Measurements from ENCODE around the gene CCT5. TPM values are rescaled to one million over a fixed set of nuclear protein-coding genes. Genes with fewer than 3 reads are reported as not detected.

The CCT5 gene
- total RNA-seq, 1 donor from 2014 or later = 66.1 TPM

GRCh38 chr5:10214041-10214440, 36.0 kb upstream of the CCT5 start:
- H3K4me3 ChIP-seq = no peak overlapping the region
- no peaks in the 10 kb centered on the region for H3K36me3 ChIP-seq
- no peaks in the 10 kb centered on the region for H3K4me1 ChIP-seq
- H3K27me3 ChIP-seq = no peaks in the 10 kb centered on the region
- DNase-seq (ENCODE audit: low spot score in 2 of 2) = no peak
- no peaks in the 10 kb centered on the region for H3K9me3 ChIP-seq
- intact Hi-C loops (cut with DNase I) = no loop called here
- no peak overlapping the region for H3K27ac ChIP-seq
- no peak for TF ChIP-seq CTCF (IDR thresholded peaks at IDR 0.05)

- DNase-seq (ENCODE audit: low spot score in 2 of 2) = no peak
- intact Hi-C loops (cut with DNase I) = no loop called here
Measured at GRCh38 chr5:10215366-10215765, 34.7 kb upstream of the CCT5 start.

GRCh38 chr5:10216107-10216506, 34.0 kb upstream of the CCT5 start:
- no peaks in the 10 kb centered on the region for H3K36me3 ChIP-seq
- H3K27ac ChIP-seq = no peak overlapping the region
- no peak for TF ChIP-seq CTCF (IDR thresholded peaks at IDR 0.05)
- H3K4me1 ChIP-seq = no peaks in the 10 kb centered on the region
- no peaks in the 10 kb centered on the region for H3K9me3 ChIP-seq
- no peak for DNase-seq (ENCODE audit: low spot score in 2 of 2)
- no peak overlapping the region for H3K4me3 ChIP-seq
- intact Hi-C loops (cut with DNase I) = no loop called here
- H3K27me3 ChIP-seq = no peaks in the 10 kb centered on the region

More at GRCh38 chr5:10215366-10215765, 34.7 kb upstream of the CCT5 start:
- Histone ChIP-seq H3K27ac (no peak overlapping the region), H3K36me3 (no peaks in the 10 kb centered on the region), H3K4me3 (no peak overlapping the region), H3K4me1 (no peaks in the 10 kb centered on the region), H3K27me3 (no peaks in the 10 kb centered on the region), H3K9me3 (no peaks in the 10 kb centered on the region)
- TF ChIP-seq CTCF (IDR thresholded peaks at IDR 0.05) = no peak

GRCh38 chr5:10218658-10219057, 31.4 kb upstream of the CCT5 start:
- TF ChIP-seq CTCF (IDR thresholded peaks at IDR 0.05) = no peak
- intact Hi-C loops (cut with DNase I) = no loop called here
- H3K27ac ChIP-seq = no peak overlapping the region

GRCh38 chr5:10219068-10219467, 31.0 kb upstream of the CCT5 start:
- Histone ChIP-seq H3K4me1 (no peaks in the 10 kb centered on the region), H3K9me3 (no peaks in the 10 kb centered on the region)
- intact Hi-C loops (cut with DNase I) = no loop called here

More at GRCh38 chr5:10218658-10219057, 31.4 kb upstream of the CCT5 start:
- Histone ChIP-seq H3K27me3 (no peaks in the 10 kb centered on the region), H3K4me1 (no peaks in the 10 kb centered on the region), H3K36me3 (no peaks in the 10 kb centered on the region), H3K4me3 (no peak overlapping the region), H3K9me3 (no peaks in the 10 kb centered on the region)
- no peak for DNase-seq (ENCODE audit: low spot score in 2 of 2)

More at GRCh38 chr5:10219068-10219467, 31.0 kb upstream of the CCT5 start:
- H3K27me3 ChIP-seq = no peaks in the 10 kb centered on the region
- H3K36me3 ChIP-seq = no peaks in the 10 kb centered on the region
- DNase-seq (ENCODE audit: low spot score in 2 of 2) = no peak
- no peak overlapping the region for H3K27ac ChIP-seq
- H3K4me3 ChIP-seq = no peak overlapping the region
- no peak for TF ChIP-seq CTCF (IDR thresholded peaks at IDR 0.05)

Measured in ascending aorta (tissue), 2 donors.